ENCODE measurements around the gene CEP85L.

Gene CEP85L

DNA sequence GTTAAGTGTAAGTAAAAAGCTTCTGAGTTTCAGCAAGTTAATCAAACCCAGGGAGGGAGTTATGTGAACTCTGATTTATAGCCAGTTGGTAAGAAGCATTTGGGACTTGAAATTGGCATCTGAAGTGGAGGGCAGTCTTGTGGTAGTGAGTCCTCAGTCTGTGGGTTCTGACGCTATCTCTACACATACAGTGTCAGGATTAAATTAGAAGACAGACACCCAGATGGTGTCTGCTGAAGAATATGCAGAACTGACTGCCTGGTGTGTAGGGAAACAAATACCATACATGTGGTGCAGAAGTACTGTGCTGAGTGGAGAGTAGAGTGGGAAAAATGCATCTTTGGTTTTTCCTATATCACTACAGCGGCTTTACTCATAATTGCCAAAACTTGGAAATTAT lies 146.8 kb downstream of the CEP85L start:
- TF ChIP-seq CTCF (IDR thresholded peaks at IDR 0.05; ENCODE audit: extremely low read depth, insufficient read depth, missing control alignments): no peak
- in situ Hi-C loops (cut with MboI; ENCODE audit: low pct_unique_long_range_greater_than_20kb, low sequenced_read_pairs, unreplicated experiment): no loop called here

GRCh38 chr6:118502169-118502568 lies 149.2 kb downstream of the CEP85L start:
- DNase-seq (ENCODE audit: low spot score): no peak
- in situ Hi-C loops (cut with MboI; ENCODE audit: low pct_unique_long_range_greater_than_20kb, low sequenced_read_pairs, unreplicated experiment): no loop called here
- TF ChIP-seq CTCF (IDR thresholded peaks at IDR 0.05; ENCODE audit: extremely low read depth, insufficient read depth, missing control alignments): no peak

More for the DNA sequence above, 146.8 kb downstream of the CEP85L start:
- no peak for DNase-seq (ENCODE audit: low spot score)

GRCh38 chr6:118501765-118502164 lies 149.6 kb downstream of the CEP85L start:
- in situ Hi-C loops (cut with MboI; ENCODE audit: low pct_unique_long_range_greater_than_20kb, low sequenced_read_pairs, unreplicated experiment): no loop called here
- no peak for TF ChIP-seq CTCF (IDR thresholded peaks at IDR 0.05; ENCODE audit: extremely low read depth, insufficient read depth, missing control alignments)
- no peak for DNase-seq (ENCODE audit: low spot score)

- in situ Hi-C loops (cut with MboI; ENCODE audit: low pct_unique_long_range_greater_than_20kb, low sequenced_read_pairs, unreplicated experiment): no loop called here
- no peak for TF ChIP-seq CTCF (IDR thresholded peaks at IDR 0.05; ENCODE audit: extremely low read depth, insufficient read depth, missing control alignments)
- no peak for DNase-seq (ENCODE audit: low spot score)
Measured at GRCh38 chr6:118501099-118501498, 150.3 kb downstream of the CEP85L start.

GRCh38 chr6:118500130-118501015 lies 151.0 kb downstream of the CEP85L start:
- in situ Hi-C loops (cut with MboI; ENCODE audit: low pct_unique_long_range_greater_than_20kb, low sequenced_read_pairs, unreplicated experiment): no loop called here
- no peak for DNase-seq (ENCODE audit: low spot score)
- no peak for TF ChIP-seq CTCF (IDR thresholded peaks at IDR 0.05; ENCODE audit: extremely low read depth, insufficient read depth, missing control alignments)

GRCh38 chr6:118495485-118496280 lies 155.7 kb downstream of the CEP85L start:
- in situ Hi-C loops (cut with MboI; ENCODE audit: low pct_unique_long_range_greater_than_20kb, low sequenced_read_pairs, unreplicated experiment): no loop called here
- no peak for DNase-seq (ENCODE audit: low spot score)
- no peak for TF ChIP-seq CTCF (IDR thresholded peaks at IDR 0.05; ENCODE audit: extremely low read depth, insufficient read depth, missing control alignments)

All from GM13977 (cell line).